ENCODE results near the gene PPM1B.

GRCh38 chr2:44191739-44192138, 23.1 kb downstream of the PPM1B start:
- TF ChIP-seq CTCF (IDR thresholded peaks at IDR 0.05), result no peak
- no peak for TF ChIP-seq POLR2AphosphoS5 (IDR thresholded peaks at IDR 0.05; ENCODE audit: insufficient read depth in 1 of 2, low read depth in 1 of 2)
- no peak for TF ChIP-seq POLR2A (IDR thresholded peaks at IDR 0.05)
